ENCODE data around the gene EFCAB3.

DNA sequence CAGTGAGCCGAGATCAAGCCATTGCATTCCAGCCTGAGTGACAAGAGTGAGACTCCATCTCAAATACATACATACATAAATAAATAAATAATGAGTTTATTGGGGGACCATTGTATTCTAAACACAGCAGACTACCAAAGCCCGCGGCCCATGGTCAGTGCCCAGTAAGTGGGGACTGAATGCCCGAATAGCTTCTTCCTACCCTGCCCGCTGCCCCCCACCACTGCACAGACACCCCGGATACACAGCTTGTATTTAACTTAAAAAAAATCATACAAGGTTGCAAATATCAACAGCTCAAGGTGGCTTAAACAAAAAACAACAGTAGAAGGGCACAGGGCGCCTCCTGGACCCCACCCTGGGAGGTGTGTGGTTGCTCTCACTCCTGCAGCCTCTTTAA, 75.7 kb downstream of the EFCAB3 start:
- TF ChIP-seq CTCF (IDR thresholded peaks at IDR 0.05) (no peak), EZH2 (IDR thresholded peaks at IDR 0.05) (no peak), EZH2phosphoT487 (IDR thresholded peaks at IDR 0.05) (no peak)

Measured in neural progenitor cell (in vitro differentiated cells).